GM12801 (cell line): Measurements from ENCODE around the gene CIDEB.

ENCODE experiments used
- CTCF ChIP-seq: IDR thresholded peaks from one replicate; pipeline ENCODE4 v1.5.1; 2011; ENCODE audit warnings: control low read depth; ENCODE audit not compliant: insufficient read length; ENCODE audit errors: extremely low read depth

The CIDEB gene

GRCh38 chr14:24329736-24330135 lies 22.0 kb upstream of the CIDEB start:
- TF ChIP-seq CTCF, result no peak

- TF ChIP-seq CTCF, result no peak
Observed at GRCh38 chr14:24329073-24329663, 21.4 kb upstream of the CIDEB start.

- TF ChIP-seq CTCF, result no peak
Observed at GRCh38 chr14:24327303-24327702, 19.5 kb upstream of the CIDEB start.

- no peak for TF ChIP-seq CTCF
Observed at GRCh38 chr14:24325963-24326362, 18.2 kb upstream of the CIDEB start.

- TF ChIP-seq CTCF, result no peak
Observed at GRCh38 chr14:24325041-24325530, 17.3 kb upstream of the CIDEB start.

GRCh38 chr14:24324024-24324423 lies 16.2 kb upstream of the CIDEB start:
- TF ChIP-seq CTCF, result no peak

GRCh38 chr14:24323341-24323740 lies 15.6 kb upstream of the CIDEB start:
- no peak for TF ChIP-seq CTCF
